Endodermal cell (in vitro differentiated cells): ENCODE data around the gene GOLGA6L10. TPM values are rescaled to one million over a fixed set of nuclear protein-coding genes. Genes with fewer than 3 reads are reported as not detected.
"Not testable (repeated sequence)": the region's sequence is repeated elsewhere in the genome, so short reads cannot be mapped to it uniquely, and the experiment has no call there.

Experiments used
- DNase-seq: peaks from one replicate; pipeline ENCODE4 v3.0.0-alpha.2; 2017
- H3K27ac ChIP-seq: 2 replicates; pipeline ENCODE4 v1.5.1; 2013; ENCODE audit warnings: mild to moderate bottlenecking, low read depth, low read length, moderate library complexity
- H3K27me3 ChIP-seq: 2 replicates; pipeline ENCODE4 v1.6.1; 2013; ENCODE audit warnings: mild to moderate bottlenecking, low read length, moderate library complexity; ENCODE audit not compliant: insufficient read depth, control insufficient read depth, poor library complexity, severe bottlenecking
- H3K36me3 ChIP-seq: 2 replicates; pipeline ENCODE4 v1.7.0; 2013; ENCODE audit warnings: mild to moderate bottlenecking, low read length, moderate library complexity; ENCODE audit not compliant: control insufficient read depth, insufficient read depth
- H3K4me1 ChIP-seq: one replicate; pipeline ENCODE4 v1.7.0; 2013; ENCODE audit warnings: low read length; ENCODE audit not compliant: control insufficient read depth, insufficient read depth
- H3K4me3 ChIP-seq: 2 replicates; pipeline ENCODE4 v1.5.1; 2013; ENCODE audit warnings: mild to moderate bottlenecking, low read length, moderate library complexity
- H3K9ac ChIP-seq: 2 replicates; pipeline ENCODE4 v1.6.1; 2013; ENCODE audit warnings: mild to moderate bottlenecking, low read length, moderate library complexity; ENCODE audit not compliant: poor library complexity, severe bottlenecking; ENCODE audit errors: extremely low read depth
- H3K9me3 ChIP-seq: 2 replicates; pipeline ENCODE4 v1.6.1; 2013; ENCODE audit warnings: mild to moderate bottlenecking, low read length, moderate library complexity; ENCODE audit not compliant: control insufficient read depth
- H3K27ac Mint-ChIP-seq: 2 replicates; pipeline ENCODE4 v1.8.0; 2020; ENCODE audit warnings: mixed read lengths
- H3K27me3 Mint-ChIP-seq: 2 replicates; pipeline ENCODE4 v1.8.0; 2021; ENCODE audit warnings: mild to moderate bottlenecking, mixed read lengths; ENCODE audit not compliant: insufficient read depth
- H3K36me3 Mint-ChIP-seq: 2 replicates; pipeline ENCODE4 v1.8.0; 2020; ENCODE audit warnings: low read depth, mixed read lengths
- H3K4me1 Mint-ChIP-seq: 2 replicates; pipeline ENCODE4 v1.8.0; 2020; ENCODE audit warnings: mixed read lengths
- H3K4me3 Mint-ChIP-seq: 2 replicates; pipeline ENCODE4 v1.8.0; 2020; ENCODE audit warnings: mild to moderate bottlenecking, moderate library complexity, mixed read lengths
- H3K9me3 Mint-ChIP-seq: 2 replicates; pipeline ENCODE4 v1.8.0; 2020; ENCODE audit warnings: mild to moderate bottlenecking, mixed read lengths
- WGBS, 2 experiments: methylation state at CpG; one replicate each; pipeline versions ENCODE4 v1.1.5 to v1.1.7; 2013; ENCODE audit warnings: missing lambda C conversion rate in 2 of 2, mixed read lengths in 1 of 2; ENCODE audit not compliant: insufficient coverage in 1 of 2, insufficient read length in 1 of 2; 5-methylcytosine and 5-hydroxymethylcytosine counted together
- total RNA-seq, 2 donors: library from RNA; stranded (reverse); fragmentation: NEBNext Ultra II Directional in 1 of 2; extraction: Animal tissue kit (Norgen Biotek cat#: 25700) in 1 of 2; gene quantifications; 2 replicates in 1 of 2; 3 replicates in 1 of 2; pipeline ENCODE4 v1.2.1, GENCODE V29; 2021
- TF ChIP-seq, protein P1 (sequence below): fragments of 200-600 bp; sonication (generic); conservative IDR thresholded peaks from 2 replicates; pipeline ENCODE4 v1.5.0; 2021; ENCODE audit warnings: antibody characterized with exemption, mild to moderate bottlenecking

GOLGA6L10 gene
- total RNA-seq, 2 donors from 2014 or later: 4.1 to 6.5 TPM

DNA sequence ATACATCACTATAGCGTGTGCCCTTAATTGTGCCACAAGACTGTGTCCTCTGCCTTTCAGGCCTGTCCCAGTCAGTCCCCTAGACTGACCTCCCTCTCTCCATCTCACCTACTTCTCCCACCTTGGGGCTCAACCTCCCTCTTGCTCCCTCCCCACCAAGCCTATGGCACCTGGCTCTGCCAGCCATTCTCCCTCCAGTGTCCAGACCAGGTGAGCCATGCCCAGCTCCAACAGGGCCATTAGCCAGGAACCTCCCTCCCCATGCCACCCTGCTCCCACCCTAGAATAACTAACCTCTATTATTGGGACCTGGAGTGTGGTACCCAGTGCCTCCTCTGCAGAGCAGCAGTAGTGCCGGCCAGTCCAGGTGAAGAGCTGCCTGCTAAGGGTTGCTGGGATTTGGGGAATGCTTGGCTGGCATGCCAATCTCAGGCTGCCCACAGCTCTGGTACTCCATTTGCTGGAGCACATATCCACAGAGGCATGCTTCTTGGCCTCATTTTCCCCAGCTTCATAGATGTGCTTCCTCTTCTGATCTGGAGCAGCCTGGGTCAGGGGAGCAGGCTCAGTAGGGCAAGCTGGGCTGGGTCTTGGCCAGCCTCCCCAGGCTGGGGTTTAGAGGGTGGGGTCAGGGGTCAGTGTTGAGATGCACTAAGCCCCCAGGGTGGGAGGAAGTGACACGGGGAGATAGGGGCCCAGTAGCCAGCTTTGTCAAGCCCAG, 47.8 kb downstream of the GOLGA6L10 start:
- Mint-ChIP-seq H3K27ac (no peak overlapping the region), H3K36me3 (no peaks in the 10 kb centered on the region), H3K9me3 (no peaks in the 10 kb centered on the region), H3K27me3 (no peaks in the 10 kb centered on the region), H3K4me1 (no peaks in the 10 kb centered on the region), H3K4me3 (no peak overlapping the region)
- TF ChIP-seq, protein P1, sequence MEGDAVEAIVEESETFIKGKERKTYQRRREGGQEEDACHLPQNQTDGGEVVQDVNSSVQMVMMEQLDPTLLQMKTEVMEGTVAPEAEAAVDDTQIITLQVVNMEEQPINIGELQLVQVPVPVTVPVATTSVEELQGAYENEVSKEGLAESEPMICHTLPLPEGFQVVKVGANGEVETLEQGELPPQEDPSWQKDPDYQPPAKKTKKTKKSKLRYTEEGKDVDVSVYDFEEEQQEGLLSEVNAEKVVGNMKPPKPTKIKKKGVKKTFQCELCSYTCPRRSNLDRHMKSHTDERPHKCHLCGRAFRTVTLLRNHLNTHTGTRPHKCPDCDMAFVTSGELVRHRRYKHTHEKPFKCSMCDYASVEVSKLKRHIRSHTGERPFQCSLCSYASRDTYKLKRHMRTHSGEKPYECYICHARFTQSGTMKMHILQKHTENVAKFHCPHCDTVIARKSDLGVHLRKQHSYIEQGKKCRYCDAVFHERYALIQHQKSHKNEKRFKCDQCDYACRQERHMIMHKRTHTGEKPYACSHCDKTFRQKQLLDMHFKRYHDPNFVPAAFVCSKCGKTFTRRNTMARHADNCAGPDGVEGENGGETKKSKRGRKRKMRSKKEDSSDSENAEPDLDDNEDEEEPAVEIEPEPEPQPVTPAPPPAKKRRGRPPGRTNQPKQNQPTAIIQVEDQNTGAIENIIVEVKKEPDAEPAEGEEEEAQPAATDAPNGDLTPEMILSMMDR: no peak
- DNase-seq: peak; percentile 29
- no peak overlapping the region for H3K9ac ChIP-seq
- no peaks in the 10 kb centered on the region for H3K36me3 ChIP-seq
- no peak overlapping the region for H3K27ac ChIP-seq
- no peaks in the 10 kb centered on the region for H3K4me1 ChIP-seq
- WGBS, 2 experiments: 92 to 100% methylated on average over 2 to 3 of the region's 3 CpGs
- H3K4me3 ChIP-seq: no peak overlapping the region
- no peaks in the 10 kb centered on the region for H3K9me3 ChIP-seq
- H3K27me3 ChIP-seq: no peaks in the 10 kb centered on the region

DNA sequence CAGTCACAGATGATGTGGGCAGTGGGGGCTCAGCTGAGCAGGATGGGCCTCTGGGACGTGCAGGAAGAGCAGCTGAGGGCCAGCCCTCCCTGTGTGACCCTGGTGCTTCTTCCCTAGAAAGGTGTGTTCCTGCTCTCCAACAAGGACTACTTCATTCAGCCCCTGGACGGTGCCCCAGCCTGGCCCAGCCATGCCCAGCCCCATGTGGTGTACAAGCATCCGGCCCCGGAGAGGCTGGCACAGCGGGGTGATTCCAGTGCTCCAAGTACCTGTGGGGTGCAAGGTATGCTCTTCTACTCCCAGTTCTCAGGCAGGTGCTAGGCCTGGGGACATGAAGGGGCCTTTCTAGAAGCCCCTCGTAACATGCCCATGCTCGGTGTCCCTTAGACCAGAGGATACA, 48.4 kb downstream of the GOLGA6L10 start:
- Mint-ChIP-seq H3K27me3 (no peaks in the 10 kb centered on the region), H3K27ac (no peak overlapping the region), H3K36me3 (no peaks in the 10 kb centered on the region), H3K4me1 (no peaks in the 10 kb centered on the region), H3K9me3 (no peaks in the 10 kb centered on the region), H3K4me3 (no peak overlapping the region)
- H3K4me1 ChIP-seq: no peaks in the 10 kb centered on the region
- DNase-seq: peak; percentile 29
- no peaks in the 10 kb centered on the region for H3K36me3 ChIP-seq
- no peak overlapping the region for H3K27ac ChIP-seq
- no peak overlapping the region for H3K9ac ChIP-seq
- 91 to 92% methylated on average over 6 to 7 of the region's 7 CpGs for WGBS, 2 experiments
- TF ChIP-seq, protein P1: no peak
- no peaks in the 10 kb centered on the region for H3K27me3 ChIP-seq
- H3K4me3 ChIP-seq: no peak overlapping the region
- no peaks in the 10 kb centered on the region for H3K9me3 ChIP-seq

DNA sequence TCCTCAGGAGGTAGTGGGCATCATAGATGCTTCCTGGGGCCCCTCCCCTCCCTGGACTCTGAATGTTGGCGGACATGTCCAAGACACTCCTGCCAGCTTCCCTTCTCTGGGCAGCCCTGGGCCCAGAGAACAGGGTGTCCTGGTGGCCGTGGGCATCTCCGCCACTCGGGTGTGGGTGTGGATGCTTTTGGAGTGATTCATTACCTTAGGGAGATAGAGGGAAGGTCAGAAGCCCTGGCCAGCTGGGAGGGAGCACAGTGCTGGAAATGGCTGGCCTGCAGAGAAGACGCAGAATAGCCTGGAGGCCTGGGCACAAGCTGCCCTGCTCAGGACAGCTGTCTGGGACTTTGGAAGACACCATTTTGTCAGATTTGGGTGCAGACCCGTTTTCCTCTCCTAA, 48.9 kb downstream of the GOLGA6L10 start:
- H3K27ac Mint-ChIP-seq, H3K27ac ChIP-seq, H3K27me3 Mint-ChIP-seq, H3K4me3 ChIP-seq, H3K36me3 ChIP-seq, H3K9ac ChIP-seq, H3K36me3 Mint-ChIP-seq, H3K9me3 Mint-ChIP-seq, H3K4me3 Mint-ChIP-seq, H3K9me3 ChIP-seq, H3K27me3 ChIP-seq, H3K4me1 ChIP-seq, H3K4me1 Mint-ChIP-seq: not testable (repeated sequence)
- peak; percentile 19 for DNase-seq
- WGBS, 2 experiments: 84 to 85% methylated on average over 2 to 6 of the region's 6 CpGs

DNA sequence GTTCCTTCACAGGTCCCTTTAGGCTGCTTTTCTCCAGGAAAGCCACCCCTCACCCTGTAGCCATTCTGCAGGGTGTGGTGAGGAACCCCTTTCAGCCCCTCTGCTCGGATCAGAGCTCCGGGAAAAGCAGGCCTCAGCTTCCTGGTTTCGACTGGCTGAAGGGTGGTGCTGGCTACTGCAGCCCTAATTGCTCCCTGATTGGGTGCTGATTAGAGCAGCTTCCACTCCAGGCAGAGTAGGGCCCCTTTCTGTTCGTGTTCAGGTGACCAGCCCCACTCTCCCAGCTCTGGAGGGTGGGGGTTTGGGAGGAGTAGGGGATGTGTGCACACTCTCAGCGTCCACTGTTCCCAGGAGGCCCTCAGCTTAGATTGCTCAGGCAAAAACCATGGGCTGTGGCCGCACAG, 49.8 kb downstream of the GOLGA6L10 start:
- H3K27me3 Mint-ChIP-seq, H3K36me3 Mint-ChIP-seq, H3K27ac ChIP-seq, H3K27me3 ChIP-seq, H3K4me3 Mint-ChIP-seq, H3K27ac Mint-ChIP-seq, H3K9me3 Mint-ChIP-seq, H3K4me3 ChIP-seq, H3K4me1 ChIP-seq, H3K4me1 Mint-ChIP-seq, H3K9me3 ChIP-seq, H3K9ac ChIP-seq, H3K36me3 ChIP-seq: not testable (repeated sequence)
- 90% methylated on average over 3 of the region's 6 CpGs; no CpG with 5 or more reads in 1 of the 2 experiments for WGBS, 2 experiments
- DNase-seq: peak; percentile 45
